Natural killer cell (primary cell): ENCODE measurements around the gene UCN3. TPM values are rescaled to one million over a fixed set of nuclear protein-coding genes. Genes with fewer than 3 reads are reported as not detected.
A peak's percentile ranks its signal among the peaks of the same experiment; 100 is the strongest.
"Not testable (repeated sequence)": the region's sequence is repeated elsewhere in the genome, so short reads cannot be mapped to it uniquely, and the experiment has no call there.

Experiments
- ATAC-seq, 3 donors: fragments of 150-1000 bp in 2 of 3; fragments of 200-7000 bp in 1 of 3; cut with Tn5 transposase; 1 replicate in 1 of 3; 2 replicates in 2 of 3; pipeline ENCODE4 v1.10.0; 2021; ENCODE audit warnings: mild to moderate bottlenecking in 2 of 3, moderate library complexity in 2 of 3
- DNase-seq, 2 donors: peaks; one replicate each; pipeline versions ENCODE4 v3.0.0 to v3.0.0-alpha.2; 2013 to 2021; ENCODE audit warnings: mixed read lengths in 1 of 2
- H3K27ac ChIP-seq: one replicate; pipeline ENCODE4 v1.5.1; 2013; ENCODE audit warnings: mild to moderate bottlenecking, low read length
- H3K27me3 ChIP-seq: one replicate; pipeline ENCODE4 v1.6.1; 2013; ENCODE audit warnings: low read length; ENCODE audit not compliant: control insufficient read depth, insufficient read depth
- H3K36me3 ChIP-seq: one replicate; pipeline ENCODE4 v1.6.1; 2013; ENCODE audit warnings: low read length; ENCODE audit not compliant: control insufficient read depth, insufficient read depth
- H3K4me1 ChIP-seq: one replicate; pipeline ENCODE4 v1.6.1; 2013; ENCODE audit warnings: low read length; ENCODE audit not compliant: control insufficient read depth, insufficient read depth
- H3K4me3 ChIP-seq: one replicate; pipeline ENCODE4 v1.5.1; 2013; ENCODE audit warnings: low read length
- H3K9me3 ChIP-seq: one replicate; pipeline ENCODE4 v1.6.1; 2013; ENCODE audit warnings: low read length; ENCODE audit not compliant: control insufficient read depth, insufficient read depth
- H3K27ac Mint-ChIP-seq, 2 donors: one replicate each; pipeline ENCODE4 v1.8.0; 2022; ENCODE audit warnings: mild to moderate bottlenecking in 2 of 2, mixed read lengths in 2 of 2, moderate library complexity in 1 of 2
- H3K27me3 Mint-ChIP-seq, 2 donors: one replicate each; pipeline ENCODE4 v1.8.0; 2022; ENCODE audit warnings: low read depth in 2 of 2, mixed read lengths in 2 of 2
- H3K36me3 Mint-ChIP-seq: one replicate; pipeline ENCODE4 v1.8.0; 2022; ENCODE audit warnings: mixed read lengths
- H3K4me1 Mint-ChIP-seq, 2 donors: one replicate each; pipeline ENCODE4 v1.8.0; 2022; ENCODE audit warnings: mixed read lengths in 2 of 2
- H3K4me3 Mint-ChIP-seq: one replicate; pipeline ENCODE4 v1.8.0; 2022; ENCODE audit warnings: mild to moderate bottlenecking, moderate library complexity, mixed read lengths
- H3K9me3 Mint-ChIP-seq, 2 donors: one replicate each; pipeline ENCODE4 v1.8.0; 2022; ENCODE audit warnings: mixed read lengths in 2 of 2
- CTCF ChIP-seq: fragments of 200-600 bp; IDR thresholded peaks from one replicate; pipeline ENCODE4 v1.8.0; 2022; ENCODE audit warnings: antibody characterized with exemption
- WGBS: methylation state at CpG from one replicate; pipeline ENCODE4 v1.1.7; 2013; ENCODE audit warnings: missing lambda C conversion rate; ENCODE audit not compliant: insufficient coverage; 5-methylcytosine and 5-hydroxymethylcytosine counted together
- intact Hi-C: fragments of 100-400 bp; cut with micrococcal nuclease; formaldehyde crosslinking; loops from one replicate; pipeline ENCODE4 v1.14.2; 2022
- total RNA-seq, 4 donors: library from RNA; stranded (reverse); fragments of 120-200 nt in 1 of 4; gene quantifications; one replicate each; pipeline versions ENCODE4 v1.2.3 to v1.2.4, GENCODE V29; 2013 to 2022

The UCN3 gene
- total RNA-seq, 3 donors from 2014 or later (not counting 1 experiment from before 2014, with no cell fraction given), result not detected

GRCh38 chr10:5373891-5374611, 9.3 kb downstream of the UCN3 start:
- intact Hi-C loops, result no loop called here
- Histone ChIP-seq H3K27me3 (no peaks in the 10 kb centered on the region), H3K4me1 (no peaks in the 10 kb centered on the region), H3K9me3 (no peaks in the 10 kb centered on the region), H3K4me3 (no peak overlapping the region), H3K27ac (no peak overlapping the region), H3K36me3 (no peaks in the 10 kb centered on the region)
- H3K4me1 Mint-ChIP-seq, result peaks cover 6 to 11% of the 10 kb centered on the region in 2 donors
- no peaks in the 10 kb centered on the region for H3K27me3 Mint-ChIP-seq
- no peak overlapping the region for H3K4me3 Mint-ChIP-seq
- peaks cover 0 to 12% of the 10 kb centered on the region in 2 donors for H3K9me3 Mint-ChIP-seq
- no peak overlapping the region for H3K27ac Mint-ChIP-seq
- 95% methylated on average over 13 of the region's 22 CpGs for WGBS
- TF ChIP-seq CTCF, result no peak
- no peaks in the 10 kb centered on the region for H3K36me3 Mint-ChIP-seq
- ATAC-seq, result no peak
- no peak for DNase-seq

- WGBS, result 92% methylated on average over 4 of the region's 4 CpGs
- no peaks in the 10 kb centered on the region for H3K36me3 ChIP-seq
- H3K27me3 Mint-ChIP-seq, result no peaks in the 10 kb centered on the region
- H3K9me3 ChIP-seq, result no peaks in the 10 kb centered on the region
- ATAC-seq (no peak), DNase-seq (no peak)
- H3K9me3 Mint-ChIP-seq, result no peaks in the 10 kb centered on the region
- H3K36me3 Mint-ChIP-seq, result no peaks in the 10 kb centered on the region
- intact Hi-C loops, result no loop called here
- no peak overlapping the region for H3K4me3 ChIP-seq
- peaks cover 0 to 4% of the 10 kb centered on the region in 2 donors for H3K4me1 Mint-ChIP-seq
- H3K4me1 ChIP-seq, result no peaks in the 10 kb centered on the region
- H3K27ac ChIP-seq, result no peak overlapping the region
- H3K27me3 ChIP-seq, result no peaks in the 10 kb centered on the region
- H3K4me3 Mint-ChIP-seq, result no peak overlapping the region
- peak overlapping the region in 1 of 2 donors; percentile 57 for H3K27ac Mint-ChIP-seq
- TF ChIP-seq CTCF, result no peak
Observed at GRCh38 chr10:5376450-5376849, 11.7 kb downstream of the UCN3 start.

DNA sequence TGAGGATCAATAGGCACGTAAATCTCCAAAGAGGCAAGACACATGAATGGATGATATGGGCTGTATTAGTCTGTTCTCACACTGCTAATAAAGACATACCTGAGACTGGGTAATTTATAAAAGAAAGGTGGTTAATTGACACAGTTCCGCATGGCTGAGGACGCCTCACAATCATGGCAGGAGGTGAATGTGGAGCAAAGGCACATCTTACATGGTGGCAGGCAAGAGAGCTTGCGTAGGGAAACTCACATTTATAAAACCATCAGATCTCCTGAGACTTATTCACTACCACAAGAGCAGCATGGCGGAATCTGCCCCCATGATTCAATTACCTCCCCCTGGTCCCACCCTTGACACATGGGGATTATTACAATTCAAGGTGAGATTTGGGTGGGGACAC, 14.4 kb downstream of the UCN3 start:
- intact Hi-C loops, ATAC-seq, H3K4me3 ChIP-seq, H3K36me3 Mint-ChIP-seq, H3K4me1 ChIP-seq, H3K4me3 Mint-ChIP-seq, H3K9me3 Mint-ChIP-seq, H3K9me3 ChIP-seq, DNase-seq, H3K27ac ChIP-seq, H3K27me3 Mint-ChIP-seq, H3K4me1 Mint-ChIP-seq, H3K27me3 ChIP-seq, H3K36me3 ChIP-seq: not testable (repeated sequence)
- WGBS, result 91% methylated on average over 5 of the region's 5 CpGs
- peak overlapping the region in 1 of 2 donors; percentile 19 for H3K27ac Mint-ChIP-seq

DNA sequence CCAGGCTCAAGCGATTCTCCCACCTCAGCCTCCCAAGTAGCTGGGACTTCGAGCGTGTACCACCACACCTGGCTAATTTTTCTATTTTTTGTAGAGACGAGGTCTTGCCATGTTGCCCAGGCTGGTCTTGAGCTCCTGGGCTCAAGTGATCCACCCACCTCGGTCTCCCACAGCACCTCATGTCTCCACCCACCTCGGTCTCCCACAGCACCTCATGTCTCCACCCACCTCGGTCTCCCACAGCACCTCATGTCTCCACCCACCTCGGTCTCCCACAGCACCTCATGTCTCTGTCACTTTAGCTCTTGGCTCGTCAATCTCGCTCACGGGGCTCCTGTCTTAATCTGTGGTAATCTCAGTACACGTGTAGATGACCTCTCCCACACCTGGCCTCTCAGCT, 15.6 kb downstream of the UCN3 start:
- WGBS, result 87% methylated on average over 12 of the region's 12 CpGs
- H3K27ac Mint-ChIP-seq, H3K36me3 ChIP-seq: not testable (repeated sequence)

More for the DNA sequence above, 15.6 kb downstream of the UCN3 start:
- DNase-seq, H3K4me1 ChIP-seq, ATAC-seq, H3K36me3 Mint-ChIP-seq, H3K4me3 ChIP-seq, H3K4me3 Mint-ChIP-seq, H3K9me3 ChIP-seq, H3K27ac ChIP-seq, H3K9me3 Mint-ChIP-seq, H3K4me1 Mint-ChIP-seq, H3K27me3 Mint-ChIP-seq, H3K27me3 ChIP-seq: not testable (repeated sequence)
- intact Hi-C loops, result loop anchor here (10.0 kb wide), 1 partner anchor 366 kb away; no protein-coding TSS in a partner anchor
